ENCODE results near the gene PRDM11. TPM values are rescaled to one million over a fixed set of nuclear protein-coding genes. Genes with fewer than 3 reads are reported as not detected.
A peak's percentile ranks its signal among the peaks of the same experiment; 100 is the strongest.

The PRDM11 gene
- total RNA-seq, 2 experiments from 2014 or later = 4.5 to 8.4 TPM

DNA sequence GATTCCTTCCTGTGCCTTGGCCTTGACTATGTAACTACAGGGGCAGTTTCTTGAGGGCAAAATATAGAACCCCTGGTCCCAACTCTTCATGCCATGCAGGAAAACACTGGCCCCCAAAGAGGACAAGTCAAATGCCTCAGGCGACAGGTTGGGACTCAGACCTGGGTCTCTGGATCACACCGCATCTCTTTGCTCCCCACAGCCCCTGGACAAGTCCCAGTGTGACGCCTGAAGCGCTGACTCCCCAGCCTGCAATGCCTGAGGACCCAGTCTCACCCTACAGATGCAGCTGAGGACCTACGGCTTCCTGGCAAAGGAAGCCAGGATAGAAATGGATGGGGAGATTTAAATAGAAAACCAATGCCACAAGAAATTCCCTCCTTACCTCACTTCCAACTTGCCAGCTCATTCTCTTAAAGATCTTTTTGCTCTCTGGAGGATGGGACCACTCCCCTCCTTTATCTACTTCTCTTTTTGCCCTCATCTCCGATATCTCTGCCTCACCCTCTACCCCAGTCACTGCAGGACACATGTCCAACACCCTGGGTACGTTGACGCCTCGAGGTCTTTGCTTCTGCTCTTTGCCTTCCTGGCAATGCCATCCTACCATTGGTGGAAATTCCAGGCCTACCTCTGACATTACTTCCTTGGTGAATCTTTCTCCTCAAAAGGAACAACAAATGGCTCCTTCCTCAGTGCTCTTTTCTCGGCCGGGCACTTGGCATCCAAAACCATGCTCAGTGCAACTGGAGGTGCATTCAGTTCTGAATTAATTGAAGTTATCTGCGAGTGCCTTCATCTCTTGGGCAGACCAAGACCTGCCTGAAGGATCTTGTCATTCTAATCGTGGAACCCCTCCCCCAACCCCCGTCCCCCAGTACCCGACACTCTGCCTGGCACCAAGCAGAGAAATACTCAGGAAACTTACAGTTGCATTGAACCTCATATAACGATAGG lies 2.0 kb upstream of the PRDM11 start:
- ChIA-PET CTCF (ENCODE audit: unreplicated experiment) (no interaction called here), POLR2A (no interaction called here)
- Histone ChIP-seq H3K9me2 (ENCODE audit: insufficient read depth, low read length) (no peaks in the 10 kb centered on the region), H3K4me1 (ENCODE audit: insufficient read depth, low read length, poor library complexity, severe bottlenecking) (peaks cover 17% of the 10 kb centered on the region), H4K20me1 (ENCODE audit: insufficient read depth, low read length) (no peaks in the 10 kb centered on the region), H3K79me2 (ENCODE audit: insufficient read depth, low read depth, low read length) (peaks cover 4% of the 10 kb centered on the region; the same call in 1 of the 2 replicates), H3K36me3 (ENCODE audit: insufficient read depth, low read length) (no peaks in the 10 kb centered on the region), H3K4me3 (ENCODE audit: low read depth, low read length, poor library complexity, severe bottlenecking) (no peak overlapping the region), H3K4me2 (ENCODE audit: low read length) (no peak overlapping the region), H3K27ac (ENCODE audit: low read depth, low read length, poor library complexity, severe bottlenecking) (no peak overlapping the region), H2AFZ (ENCODE audit: low read length) (no peak overlapping the region), H3K9me3 (ENCODE audit: low read length) (no peaks in the 10 kb centered on the region)
- DNase-seq (ENCODE audit: low spot score) = peak; percentile 6
- intact Hi-C loops (cut with micrococcal nuclease; ENCODE audit: unreplicated experiment) = no loop called here
- no peak for TF ChIP-seq EZH2phosphoT487 (IDR thresholded peaks at IDR 0.05; ENCODE audit: borderline replicate concordance, low read depth, low read length)
- TF ChIP-seq, protein P1, sequence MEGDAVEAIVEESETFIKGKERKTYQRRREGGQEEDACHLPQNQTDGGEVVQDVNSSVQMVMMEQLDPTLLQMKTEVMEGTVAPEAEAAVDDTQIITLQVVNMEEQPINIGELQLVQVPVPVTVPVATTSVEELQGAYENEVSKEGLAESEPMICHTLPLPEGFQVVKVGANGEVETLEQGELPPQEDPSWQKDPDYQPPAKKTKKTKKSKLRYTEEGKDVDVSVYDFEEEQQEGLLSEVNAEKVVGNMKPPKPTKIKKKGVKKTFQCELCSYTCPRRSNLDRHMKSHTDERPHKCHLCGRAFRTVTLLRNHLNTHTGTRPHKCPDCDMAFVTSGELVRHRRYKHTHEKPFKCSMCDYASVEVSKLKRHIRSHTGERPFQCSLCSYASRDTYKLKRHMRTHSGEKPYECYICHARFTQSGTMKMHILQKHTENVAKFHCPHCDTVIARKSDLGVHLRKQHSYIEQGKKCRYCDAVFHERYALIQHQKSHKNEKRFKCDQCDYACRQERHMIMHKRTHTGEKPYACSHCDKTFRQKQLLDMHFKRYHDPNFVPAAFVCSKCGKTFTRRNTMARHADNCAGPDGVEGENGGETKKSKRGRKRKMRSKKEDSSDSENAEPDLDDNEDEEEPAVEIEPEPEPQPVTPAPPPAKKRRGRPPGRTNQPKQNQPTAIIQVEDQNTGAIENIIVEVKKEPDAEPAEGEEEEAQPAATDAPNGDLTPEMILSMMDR (conservative IDR thresholded peaks at IDR 0.05; ENCODE audit: low read length) = no peak
- no TSS peak for BruUV-seq (replicated peaks)

DNA sequence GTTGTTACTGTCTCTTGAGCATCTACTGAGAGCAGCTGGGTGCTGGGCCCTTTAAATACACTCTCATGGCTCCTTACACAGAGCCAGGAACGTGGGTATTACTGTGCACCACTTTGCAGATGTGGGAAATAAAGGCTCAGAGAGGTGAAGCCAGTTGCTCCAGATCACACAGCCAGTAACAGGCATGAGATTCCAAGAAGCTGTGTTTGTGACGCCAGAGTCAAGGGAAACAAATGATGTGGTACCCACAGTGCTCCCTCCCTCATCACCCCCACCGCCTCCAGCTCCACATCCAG lies 1.4 kb upstream of the PRDM11 start:
- Histone ChIP-seq H3K4me1 (ENCODE audit: insufficient read depth, low read length, poor library complexity, severe bottlenecking) (peaks cover 17% of the 10 kb centered on the region), H2AFZ (ENCODE audit: low read length) (no peak overlapping the region), H3K79me2 (ENCODE audit: insufficient read depth, low read depth, low read length) (peaks cover 4% of the 10 kb centered on the region; the same call in 1 of the 2 replicates), H3K4me3 (ENCODE audit: low read depth, low read length, poor library complexity, severe bottlenecking) (no peak overlapping the region), H3K36me3 (ENCODE audit: insufficient read depth, low read length) (no peaks in the 10 kb centered on the region), H4K20me1 (ENCODE audit: insufficient read depth, low read length) (no peaks in the 10 kb centered on the region), H3K9me3 (ENCODE audit: low read length) (no peaks in the 10 kb centered on the region), H3K9me2 (ENCODE audit: insufficient read depth, low read length) (no peaks in the 10 kb centered on the region), H3K4me2 (ENCODE audit: low read length) (no peak overlapping the region), H3K27ac (ENCODE audit: low read depth, low read length, poor library complexity, severe bottlenecking) (no peak overlapping the region)
- DNase-seq (ENCODE audit: low spot score) = no peak
- intact Hi-C loops (cut with micrococcal nuclease; ENCODE audit: unreplicated experiment) = no loop called here
- TF ChIP-seq, protein P1 (conservative IDR thresholded peaks at IDR 0.05; ENCODE audit: low read length) = no peak
- no peak for TF ChIP-seq EZH2phosphoT487 (IDR thresholded peaks at IDR 0.05; ENCODE audit: borderline replicate concordance, low read depth, low read length)
- POLR2A ChIA-PET = no interaction called here
- CTCF ChIA-PET (ENCODE audit: unreplicated experiment) = no interaction called here
- BruUV-seq (replicated peaks) = no TSS peak

Data from OCI-LY7 (cell line).